IPS-NIHi7 (cell line): ENCODE measurements around the gene ANKS1B.

Experiments used
- DNase-seq: peaks from one replicate; pipeline ENCODE4 v3.0.0; 2012; ENCODE audit warnings: mixed read lengths; ENCODE audit errors: extremely low spot score

Gene ANKS1B

DNA sequence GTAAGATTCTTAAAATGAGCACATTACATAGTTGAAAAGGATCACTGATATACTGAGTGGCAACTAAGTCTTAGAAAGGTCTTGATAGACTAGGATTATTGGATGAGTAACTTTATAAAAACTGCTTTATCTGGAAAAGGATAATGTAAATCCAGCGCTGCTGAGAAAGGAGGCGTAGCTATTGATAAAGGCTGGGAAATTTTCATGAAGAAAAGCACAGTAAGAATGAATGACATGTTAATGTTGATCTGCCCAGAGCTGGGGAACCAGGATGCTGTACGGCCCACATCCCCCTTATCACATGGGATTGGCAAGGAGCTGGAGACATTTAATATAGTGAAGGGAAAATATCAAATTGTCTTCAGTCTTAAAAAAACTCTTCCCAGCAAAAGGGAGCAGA is 1165.7 kb downstream of the ANKS1B start:
- no peak for DNase-seq

DNA sequence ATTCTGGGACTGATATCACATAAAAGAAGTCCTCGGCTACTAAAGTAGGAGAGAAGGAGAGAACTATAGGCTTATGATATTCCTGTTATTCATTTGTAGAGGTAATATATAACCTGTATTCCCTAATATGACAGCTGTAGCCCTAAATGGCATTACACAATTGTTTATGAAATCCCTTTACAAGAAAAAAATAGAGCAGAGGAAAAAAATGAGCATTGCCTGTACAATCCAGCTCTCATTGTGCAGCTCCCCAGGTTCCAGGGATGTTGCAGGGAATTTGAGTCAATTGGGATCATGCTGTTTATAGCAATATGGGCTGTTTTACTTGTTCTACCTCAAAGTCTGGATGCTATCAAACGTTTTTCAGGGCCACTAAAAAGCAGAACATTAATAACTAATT is 1166.5 kb downstream of the ANKS1B start:
- no peak for DNase-seq

DNA sequence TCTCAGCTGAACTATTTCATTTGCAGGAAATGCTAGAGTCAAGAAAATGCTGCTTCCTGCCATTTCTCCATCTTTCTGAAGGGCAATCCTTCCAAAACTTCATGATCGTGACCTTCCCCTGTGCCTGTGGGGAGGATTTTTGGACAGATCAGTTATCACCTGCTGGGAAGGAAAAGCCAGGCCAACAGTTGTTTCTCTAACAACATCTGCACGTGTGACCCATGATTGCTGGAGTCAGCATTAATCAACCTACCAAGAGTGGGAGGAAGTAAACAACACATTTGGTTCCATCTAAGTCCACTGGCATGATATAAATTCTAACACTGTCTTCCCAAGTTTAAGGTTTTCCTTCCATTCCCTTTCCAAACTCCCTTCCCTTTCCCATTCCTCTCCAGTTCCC is 1167.0 kb downstream of the ANKS1B start:
- no peak for DNase-seq

DNA sequence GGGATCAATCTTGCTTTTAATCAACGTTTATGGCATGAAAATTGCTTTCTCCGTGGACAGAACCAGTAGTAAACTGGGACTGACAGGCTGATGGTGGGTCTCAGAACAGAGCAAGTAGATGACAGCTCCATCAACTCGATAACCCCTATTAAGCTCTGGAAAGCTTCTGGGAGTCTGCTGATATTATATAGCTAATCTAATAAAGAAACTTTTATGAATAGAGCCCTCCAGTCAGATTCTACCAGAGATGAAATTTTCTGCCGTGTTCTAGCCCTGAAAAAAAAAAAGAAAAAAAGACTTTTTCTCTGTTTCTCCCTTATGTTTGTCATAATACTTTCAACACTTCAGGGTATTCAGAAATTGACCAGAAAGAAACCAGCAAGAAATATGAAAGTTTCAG is 1168.0 kb downstream of the ANKS1B start:
- no peak for DNase-seq

DNA sequence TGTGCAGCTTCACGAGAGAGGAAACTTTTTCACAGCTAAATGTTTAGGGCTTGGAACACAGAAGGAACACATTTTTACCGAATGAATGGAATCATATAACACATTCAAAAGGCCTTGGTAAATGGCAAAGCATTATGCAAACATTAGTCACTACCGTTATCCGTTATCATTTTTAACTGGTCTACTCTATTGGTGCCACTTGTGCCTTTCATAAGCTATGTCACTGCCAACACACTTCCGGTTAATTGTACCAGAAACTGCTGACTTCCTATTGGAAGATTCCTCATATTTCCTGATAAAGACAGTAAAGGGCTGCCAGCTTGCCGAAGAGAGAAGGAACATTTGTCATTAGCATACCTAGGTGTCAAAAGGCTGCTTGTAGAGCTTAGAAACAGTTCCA is 1170.5 kb downstream of the ANKS1B start:
- DNase-seq: no peak

DNA sequence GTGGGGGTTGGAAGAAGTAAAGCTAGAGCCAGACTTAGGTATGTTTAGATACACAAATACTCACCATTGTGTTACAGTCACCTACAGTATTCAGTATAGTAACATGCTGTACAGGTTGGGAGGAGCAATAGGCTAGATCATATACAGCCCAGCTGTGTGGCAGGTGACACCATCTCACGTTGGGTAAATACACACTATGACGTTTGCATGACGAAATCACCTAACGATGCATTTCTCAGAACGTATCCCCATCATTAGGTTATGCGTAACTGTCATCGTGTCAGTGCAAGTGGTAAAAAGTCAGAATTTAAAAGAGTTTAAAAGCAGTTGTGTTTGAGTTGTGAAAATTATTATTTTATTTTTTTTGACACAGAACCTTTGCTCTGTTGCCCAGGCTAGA is 1172.5 kb downstream of the ANKS1B start:
- no peak for DNase-seq

DNA sequence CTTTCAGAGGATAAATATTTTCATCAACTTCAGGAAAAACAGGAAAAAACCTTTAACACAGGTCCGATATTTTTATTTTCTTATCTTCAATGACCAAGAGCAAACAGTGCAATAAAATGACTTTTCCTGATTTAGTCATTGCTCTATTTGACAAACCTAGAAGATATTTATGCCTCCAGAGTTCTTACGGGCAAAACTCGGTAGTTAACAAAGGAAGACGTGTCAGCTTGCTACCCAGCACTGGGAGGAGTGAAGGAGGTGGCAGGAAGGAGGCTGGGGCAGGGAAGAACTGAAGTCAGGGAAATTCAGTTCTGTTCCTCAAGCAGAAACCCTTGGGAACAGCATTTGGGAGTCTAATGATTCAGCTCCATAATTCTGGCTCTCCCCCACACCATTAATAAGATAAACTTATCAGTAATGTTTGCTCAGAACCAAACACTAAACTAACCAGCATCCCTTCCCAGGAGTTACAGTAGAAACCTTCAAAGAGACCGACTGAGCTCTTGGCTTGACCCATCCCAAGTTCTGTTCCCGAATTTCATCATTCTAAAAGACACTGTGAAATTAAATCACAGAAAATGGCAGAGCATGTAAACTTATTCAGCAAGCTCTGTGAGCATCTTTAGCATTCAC is 1176.4 kb downstream of the ANKS1B start:
- DNase-seq: no peak

DNA sequence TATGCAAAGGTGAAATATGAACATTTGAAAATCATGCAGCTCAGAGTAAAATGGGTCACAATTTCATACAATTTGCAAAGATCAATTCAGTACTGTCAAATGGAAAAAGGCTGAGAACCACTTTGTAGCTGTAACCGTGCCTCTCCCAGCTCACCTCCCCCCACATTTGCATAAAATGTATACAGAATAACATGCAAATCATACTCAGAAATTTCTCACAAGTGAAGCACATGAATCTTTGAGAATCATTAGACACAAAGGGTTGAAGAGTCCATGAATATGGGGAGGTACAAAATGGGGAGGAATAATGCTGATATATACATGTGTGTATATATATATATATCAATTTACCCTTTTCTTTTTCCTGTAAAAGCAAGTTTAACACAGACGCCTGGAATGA is 1177.5 kb downstream of the ANKS1B start:
- no peak for DNase-seq

DNA sequence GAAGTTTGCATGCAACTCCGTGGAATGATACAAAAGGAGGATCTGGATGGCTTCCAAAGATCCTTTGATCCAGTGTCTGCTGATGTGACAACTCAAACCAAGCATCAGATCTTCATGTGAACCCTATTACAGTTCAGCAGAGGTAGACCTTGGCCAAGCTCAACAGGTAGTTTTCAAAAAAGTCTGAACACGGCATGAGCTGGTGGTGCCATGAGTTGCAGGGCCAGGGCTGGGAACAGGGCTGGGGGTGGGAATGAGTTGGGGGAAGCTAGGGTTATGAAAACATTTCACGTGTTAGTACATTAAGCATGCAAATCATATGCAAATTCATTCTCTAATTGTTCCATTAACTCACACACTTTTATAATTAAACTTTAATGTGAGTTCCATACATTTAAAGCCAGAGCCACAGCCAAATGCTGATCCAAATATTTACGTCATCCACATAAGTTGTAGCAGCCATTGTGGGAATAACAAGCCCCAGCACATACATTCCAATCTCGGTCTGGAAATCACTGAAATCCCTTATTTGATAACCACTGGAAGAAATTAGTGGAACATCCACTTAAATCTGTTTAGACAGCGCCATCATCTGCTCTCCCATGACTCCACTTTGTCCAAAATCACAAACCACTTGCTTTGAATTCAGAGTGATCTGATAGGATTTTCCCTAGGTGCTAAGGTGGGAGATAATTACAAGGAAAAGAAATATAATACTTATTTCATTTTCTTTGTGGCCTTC is 1181.1 kb downstream of the ANKS1B start:
- no peak for DNase-seq

DNA sequence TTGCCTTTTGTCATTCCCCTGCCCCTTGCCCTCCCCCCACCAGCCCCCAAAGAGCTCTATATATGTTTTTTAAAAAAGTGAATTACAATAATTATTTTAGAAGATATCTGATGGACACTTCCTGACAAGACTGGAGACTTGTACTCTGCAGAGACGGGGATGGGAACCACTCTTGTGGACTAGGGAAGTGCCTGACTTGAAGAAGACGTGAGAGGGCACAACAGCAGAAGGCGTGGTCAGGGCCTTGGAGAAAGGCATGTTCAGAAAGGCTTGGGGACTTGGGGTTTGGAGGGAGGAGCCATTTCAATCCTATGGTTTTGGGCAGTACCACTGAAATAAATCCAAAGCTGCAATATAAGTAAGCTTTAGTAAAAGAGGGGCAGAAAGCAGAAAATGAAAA is 1184.9 kb downstream of the ANKS1B start:
- no peak for DNase-seq

DNA sequence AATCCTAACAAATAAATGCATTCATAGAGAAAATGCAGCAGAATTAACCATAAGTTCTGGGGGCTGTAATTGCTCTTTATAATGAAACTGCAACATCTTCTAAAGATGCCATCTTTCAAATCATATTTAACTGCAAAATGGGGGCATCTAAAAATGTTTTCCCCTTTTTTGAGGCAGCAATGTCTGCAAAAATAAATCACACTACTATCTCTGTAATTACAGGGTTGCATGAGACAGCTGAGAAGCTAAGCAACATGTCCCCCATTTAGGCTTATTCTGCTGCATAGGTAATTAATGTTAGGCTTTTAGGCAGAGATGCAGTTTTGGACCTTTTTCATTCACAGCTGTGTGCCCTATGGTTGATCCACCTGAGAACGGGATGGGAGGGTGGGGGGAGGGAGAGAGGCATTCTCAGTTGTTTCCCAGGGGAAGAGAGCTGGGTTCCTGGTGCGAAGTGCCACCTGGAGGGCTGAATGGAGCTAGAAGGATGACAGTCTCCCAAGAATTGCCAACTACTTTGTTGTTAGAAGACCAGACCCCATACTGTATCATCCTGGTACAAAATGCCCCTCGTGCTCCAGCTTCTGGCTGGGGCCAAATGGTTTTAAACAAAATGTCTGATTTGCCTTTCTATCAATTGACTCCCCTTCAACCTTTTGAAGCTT is 1185.5 kb downstream of the ANKS1B start:
- DNase-seq: peak; percentile 39

DNA sequence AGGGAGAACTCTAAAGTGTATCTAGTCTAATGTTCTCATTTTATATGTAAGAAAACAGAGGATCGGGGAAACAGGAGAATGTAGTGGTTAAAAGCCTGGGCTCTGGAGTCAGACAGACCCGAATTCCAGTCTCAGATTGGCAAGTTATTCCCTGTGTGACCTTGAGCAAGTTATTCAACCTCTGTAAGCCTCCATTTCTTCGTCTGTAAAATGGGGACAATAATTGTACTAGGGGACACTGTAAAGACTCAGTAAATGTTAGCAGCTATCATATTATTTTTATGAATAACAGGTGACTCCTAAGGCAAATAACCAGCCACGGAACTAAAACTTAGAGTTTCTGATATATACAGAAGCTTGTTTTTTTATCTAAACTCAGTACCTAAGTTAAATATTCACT is 1187.5 kb downstream of the ANKS1B start:
- DNase-seq: no peak

DNA sequence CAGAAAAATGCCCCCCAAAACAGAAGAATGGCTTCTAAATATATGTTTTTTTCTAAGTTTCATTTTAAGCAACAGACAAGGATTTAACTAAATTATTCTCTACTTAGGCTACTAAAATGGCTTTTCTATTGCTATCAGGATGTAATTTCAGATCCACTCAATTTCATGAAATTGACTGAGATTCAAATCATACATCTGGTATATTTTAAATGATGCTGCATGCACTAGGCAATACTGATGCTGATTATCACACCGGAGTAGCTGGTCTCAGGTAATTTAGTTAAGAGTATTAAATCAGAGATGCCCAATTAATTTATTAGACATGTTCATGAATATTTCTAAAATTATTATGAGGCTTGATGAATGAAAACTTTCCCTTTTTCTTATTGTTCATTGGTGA is 1188.0 kb downstream of the ANKS1B start:
- no peak for DNase-seq

DNA sequence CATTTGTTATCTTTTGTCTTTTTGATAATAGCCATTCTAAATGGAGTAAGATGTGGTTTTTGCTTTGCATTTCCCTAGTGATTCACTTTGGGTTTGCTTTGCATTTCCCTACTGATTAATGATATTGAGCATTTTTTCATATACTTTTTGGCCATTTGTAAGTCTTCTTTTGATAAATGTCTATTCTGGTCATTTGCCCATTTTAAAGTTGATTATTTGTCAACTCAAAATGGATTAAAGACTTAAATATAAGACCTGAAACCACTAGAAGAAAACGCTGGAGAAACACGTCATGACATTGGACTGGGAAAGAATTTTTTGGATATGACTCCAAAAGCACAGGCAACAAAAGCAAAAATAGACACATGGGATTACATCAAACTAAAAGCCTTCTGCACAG is 1191.6 kb downstream of the ANKS1B start:
- DNase-seq: no peak

DNA sequence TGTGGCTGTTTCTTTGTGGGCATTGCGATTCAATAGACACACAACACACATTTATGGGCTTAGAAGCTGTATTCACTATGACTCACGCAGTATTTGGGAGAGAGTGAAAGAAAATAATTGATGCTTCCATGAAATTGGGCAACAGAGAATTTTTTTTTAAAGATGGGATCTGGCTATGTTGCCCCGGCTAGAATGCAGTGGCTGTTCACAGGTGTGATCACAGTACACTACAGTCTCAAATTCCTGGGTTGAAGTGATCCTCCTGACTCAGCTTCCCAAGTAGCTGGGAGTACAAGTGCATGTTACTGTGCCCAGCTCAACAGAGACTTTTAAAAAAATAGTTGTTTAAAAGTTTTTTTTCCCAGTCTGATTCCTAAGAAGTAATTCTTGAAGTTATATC is 1193.3 kb downstream of the ANKS1B start:
- DNase-seq: no peak

DNA sequence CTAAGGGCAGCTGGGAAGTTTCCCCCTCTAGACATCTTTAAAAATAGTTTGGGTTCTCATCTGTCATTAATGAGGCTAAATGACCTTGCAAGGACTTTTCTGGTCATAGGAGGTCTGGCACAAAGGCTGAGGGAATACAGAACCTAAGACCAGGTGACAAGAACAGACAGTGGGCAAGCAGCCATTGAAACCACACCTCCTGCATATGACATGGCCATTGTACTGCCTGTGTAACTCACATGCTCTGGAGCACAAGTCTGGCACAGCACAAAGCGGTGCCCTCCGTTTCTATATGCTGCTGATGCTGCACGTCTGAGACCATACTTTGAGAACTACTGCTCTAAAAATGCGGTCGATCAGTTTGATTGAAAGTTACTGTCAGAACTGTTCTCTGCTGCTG is 1196.3 kb downstream of the ANKS1B start:
- no peak for DNase-seq

DNA sequence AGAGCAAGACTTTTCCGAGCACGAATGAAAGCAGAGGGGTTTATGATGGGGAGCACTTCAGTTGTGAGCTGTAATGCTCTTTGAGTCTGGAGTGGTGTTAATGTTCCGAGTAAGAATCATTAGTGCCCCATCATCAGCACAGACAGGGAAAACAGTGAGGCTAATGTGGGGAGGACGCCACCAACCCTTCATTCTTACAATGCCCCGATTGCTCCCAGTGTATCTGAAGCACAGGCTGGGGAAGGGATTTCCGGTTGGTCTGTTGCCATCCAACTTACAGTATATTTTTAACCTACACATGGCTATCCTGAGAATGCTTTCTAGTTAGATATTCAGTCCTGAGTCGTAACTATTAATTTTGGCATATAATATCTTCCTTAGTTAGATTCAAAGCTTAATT is 1198.1 kb downstream of the ANKS1B start:
- no peak for DNase-seq

DNA sequence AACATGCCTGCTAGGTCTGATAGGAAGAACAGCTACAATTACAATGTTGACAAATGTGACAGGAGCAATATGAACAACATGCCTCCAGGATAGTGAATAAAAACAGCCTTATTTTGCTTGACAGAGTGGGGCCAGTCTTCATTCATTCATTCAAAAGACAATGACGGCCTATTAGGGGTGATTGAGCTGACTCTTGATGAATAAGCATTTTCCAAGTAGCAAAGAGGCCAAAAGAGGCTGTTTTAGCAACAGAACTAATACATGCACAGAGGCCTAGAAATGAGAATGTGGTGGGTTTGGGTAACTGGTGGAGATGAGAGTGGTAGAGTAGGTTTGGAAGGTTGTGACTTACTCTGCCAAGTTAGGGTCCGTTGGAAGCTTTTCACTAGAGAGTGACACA is 1201.3 kb downstream of the ANKS1B start:
- no peak for DNase-seq

DNA sequence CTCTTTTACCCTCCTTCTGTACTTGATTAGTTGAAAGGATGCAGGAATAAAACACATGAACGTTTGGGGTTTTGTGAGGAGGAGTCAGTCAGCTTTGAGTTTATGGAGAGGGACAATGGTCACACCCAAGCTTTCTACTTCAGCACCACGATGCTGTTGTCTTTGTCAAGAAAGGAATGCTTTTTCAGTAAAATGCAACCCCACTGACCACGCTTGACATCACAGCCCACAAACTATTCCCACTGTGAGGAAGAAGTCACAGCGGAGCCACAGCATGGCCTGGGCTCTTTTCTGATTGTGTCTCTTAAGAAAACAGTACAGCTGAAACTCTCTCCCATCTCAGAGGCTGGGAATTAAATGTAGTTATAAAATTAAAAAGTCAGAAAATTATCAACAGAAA is 1204.5 kb downstream of the ANKS1B start:
- no peak for DNase-seq

DNA sequence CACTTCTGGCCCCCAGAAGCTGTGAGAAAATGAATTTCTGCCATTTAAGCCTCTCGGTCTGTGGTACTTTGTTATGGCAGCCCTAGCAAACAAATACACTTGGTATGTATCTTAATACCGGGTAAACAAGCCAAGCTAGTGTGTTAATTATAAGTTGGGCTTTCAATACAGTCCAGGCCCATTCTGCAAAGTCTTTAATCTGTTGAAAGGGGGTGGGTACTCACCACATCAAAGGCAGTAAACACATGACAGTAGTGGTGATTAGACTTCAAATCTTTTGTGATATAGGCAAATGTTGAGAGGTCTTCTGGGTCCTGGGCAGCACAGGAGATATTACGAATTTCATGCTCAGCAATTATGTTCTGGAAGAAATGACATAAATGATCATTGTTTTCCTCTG is 1211.9 kb downstream of the ANKS1B start:
- no peak for DNase-seq

DNA sequence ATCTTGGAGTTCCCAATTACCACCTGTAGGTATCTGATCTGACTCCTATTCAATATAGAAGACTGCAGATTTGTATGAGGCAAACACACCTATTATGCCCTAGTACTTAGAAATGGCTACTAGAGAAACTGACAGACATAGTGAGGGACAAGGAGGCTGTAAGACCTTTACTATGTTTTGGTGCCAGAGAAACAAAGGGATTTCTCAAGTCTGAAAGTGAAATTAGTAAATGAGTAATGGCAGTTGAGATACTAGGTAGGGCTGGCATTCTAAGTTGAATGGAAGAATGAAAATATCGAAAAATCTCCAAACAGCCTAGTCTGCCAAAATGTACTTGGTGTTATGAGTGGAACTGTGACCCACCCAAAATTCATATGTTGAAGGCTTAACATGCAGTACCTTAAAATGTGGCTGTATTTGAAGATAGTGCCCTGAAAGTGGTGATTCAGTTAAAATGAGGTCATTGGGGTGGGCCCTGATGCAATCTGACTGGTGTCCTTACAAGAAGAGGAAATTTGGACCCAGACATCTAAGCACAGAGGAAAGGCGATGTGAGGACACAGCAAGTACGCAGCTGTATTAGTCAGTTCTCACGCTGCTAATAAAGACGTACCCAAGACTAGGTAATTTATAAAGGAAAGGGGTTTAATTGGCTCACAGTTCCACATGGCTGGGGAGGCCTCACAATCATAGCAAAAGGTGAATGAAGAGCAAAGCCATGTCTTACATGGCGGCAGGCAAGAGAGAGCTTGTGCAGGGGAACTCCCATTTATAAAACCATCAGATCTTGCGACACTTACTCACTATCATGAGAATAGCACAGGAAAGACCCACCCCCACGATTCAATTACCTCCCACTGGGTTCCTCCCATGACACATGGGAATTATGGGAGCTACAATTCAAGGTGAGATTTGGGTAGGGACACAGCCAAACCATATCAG is 1212.7 kb downstream of the ANKS1B start:
- no peak for DNase-seq

DNA sequence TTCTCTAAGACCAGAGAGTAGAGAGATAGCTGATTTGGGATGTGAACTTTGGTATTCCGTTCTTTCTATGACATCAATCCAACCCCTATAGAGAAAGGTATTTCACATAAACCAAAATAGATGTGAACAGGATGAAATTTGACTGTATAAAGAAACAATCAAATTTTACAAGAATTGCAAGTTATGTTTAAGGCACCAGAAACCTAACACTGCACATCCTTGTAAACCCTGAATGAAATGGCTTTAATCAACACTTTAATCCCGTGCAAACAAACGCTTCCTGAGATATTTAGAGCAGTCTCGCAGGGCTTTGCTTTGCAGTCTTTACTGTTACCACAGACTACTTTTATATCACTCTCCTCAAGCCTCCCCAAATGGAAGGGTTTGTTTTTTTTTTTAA is 1214.5 kb downstream of the ANKS1B start:
- no peak for DNase-seq
